ENCODE results near the gene KIF2C.
"Not testable (repeated sequence)": the region's sequence is repeated elsewhere in the genome, so short reads cannot be mapped to it uniquely, and the experiment has no call there.

The KIF2C gene

GRCh38 chr1:44718091-44718490 is 21.5 kb upstream of the KIF2C start:
- no peak for DNase-seq (ENCODE audit: low read depth in 2 of 2, low spot score in 1 of 2)

- DNase-seq (ENCODE audit: low read depth in 2 of 2, low spot score in 1 of 2), result no peak
These were observed 20.3 kb upstream of the KIF2C start for GRCh38 chr1:44719318-44719717.

GRCh38 chr1:44720281-44720680 is 19.4 kb upstream of the KIF2C start:
- no peak for DNase-seq (ENCODE audit: low read depth in 2 of 2, low spot score in 1 of 2)

GRCh38 chr1:44721485-44722361 is 17.9 kb upstream of the KIF2C start:
- DNase-seq (ENCODE audit: low read depth in 2 of 2, low spot score in 1 of 2), result peak in 1 of 2 donors; percentile 52

- no peak for DNase-seq (ENCODE audit: low read depth in 2 of 2, low spot score in 1 of 2)
These were observed 16.6 kb upstream of the KIF2C start for GRCh38 chr1:44723064-44723463.

- DNase-seq (ENCODE audit: low read depth in 2 of 2, low spot score in 1 of 2), result no peak
These were observed 15.9 kb upstream of the KIF2C start for GRCh38 chr1:44723496-44724295.

GRCh38 chr1:44724296-44724954 is 15.2 kb upstream of the KIF2C start:
- DNase-seq (ENCODE audit: low read depth in 2 of 2, low spot score in 1 of 2), result no peak

GRCh38 chr1:44724955-44725698 is 14.5 kb upstream of the KIF2C start:
- no peak for DNase-seq (ENCODE audit: low read depth in 2 of 2, low spot score in 1 of 2)

GRCh38 chr1:44730741-44731512 is 8.7 kb upstream of the KIF2C start, which contains the start of gene RNU5D-1:
Gene RNU5D-1 (minus strand): TSS chr1:44731170.
- peak; percentile 91 to 93 for DNase-seq (ENCODE audit: low read depth in 2 of 2, low spot score in 1 of 2)

GRCh38 chr1:44733365-44733764 is 6.3 kb upstream of the KIF2C start:
- DNase-seq (ENCODE audit: low read depth in 2 of 2, low spot score in 1 of 2), result no peak

GRCh38 chr1:44733784-44734183 is 5.9 kb upstream of the KIF2C start:
- no peak for DNase-seq (ENCODE audit: low read depth in 2 of 2, low spot score in 1 of 2)

- no peak for DNase-seq (ENCODE audit: low read depth in 2 of 2, low spot score in 1 of 2)
These were observed 3.6 kb upstream of the KIF2C start for GRCh38 chr1:44735992-44736391.

GRCh38 chr1:44738953-44739306 is 707 bp upstream of the KIF2C start:
- DNase-seq (ENCODE audit: low read depth in 2 of 2, low spot score in 1 of 2), result not testable (repeated sequence)

GRCh38 chr1:44740179-44740617 is 561 bp downstream of the KIF2C start:
- DNase-seq (ENCODE audit: low read depth in 2 of 2, low spot score in 1 of 2), result no peak

- no peak for DNase-seq (ENCODE audit: low read depth in 2 of 2, low spot score in 1 of 2)
These were observed 3.6 kb downstream of the KIF2C start for GRCh38 chr1:44743211-44743610.

- DNase-seq (ENCODE audit: low read depth in 2 of 2, low spot score in 1 of 2), result no peak
These were observed 8.2 kb downstream of the KIF2C start for GRCh38 chr1:44747878-44748277.

GRCh38 chr1:44757420-44757819 is 17.8 kb downstream of the KIF2C start:
- no peak for DNase-seq (ENCODE audit: low read depth in 2 of 2, low spot score in 1 of 2)

- no peak for DNase-seq (ENCODE audit: low read depth in 2 of 2, low spot score in 1 of 2)
These were observed 19.4 kb downstream of the KIF2C start for GRCh38 chr1:44759077-44759476.

- DNase-seq (ENCODE audit: low read depth in 2 of 2, low spot score in 1 of 2), result no peak
These were observed 21.2 kb downstream of the KIF2C start for GRCh38 chr1:44760876-44761275.

- DNase-seq (ENCODE audit: low read depth in 2 of 2, low spot score in 1 of 2), result not testable (repeated sequence)
These were observed 26.8 kb downstream of the KIF2C start for GRCh38 chr1:44766421-44766820.
